ENCODE data around the gene NENF.

Gene NENF

DNA sequence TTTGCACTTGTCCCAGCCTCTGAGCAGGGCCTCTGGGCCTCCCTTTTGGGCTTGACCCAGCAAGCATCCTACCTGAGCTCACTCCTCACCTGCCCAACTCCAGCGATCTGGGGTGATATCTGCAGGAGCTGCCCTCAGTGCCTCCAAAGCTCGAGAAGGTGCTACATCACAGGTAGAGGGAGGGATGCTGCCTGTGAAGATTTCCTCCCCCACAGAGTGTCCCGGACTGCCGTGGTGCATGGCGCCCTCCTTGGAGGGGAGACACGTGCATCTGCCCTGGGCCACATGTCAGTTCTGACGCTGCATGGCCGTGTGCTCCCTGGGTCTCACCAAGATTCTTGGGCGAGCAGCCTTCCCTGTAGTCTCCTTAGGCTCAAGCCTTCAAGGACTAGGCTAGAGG lies 27.7 kb downstream of the NENF start:
- Histone ChIP-seq H3K4me3 (ENCODE audit: low read length in 2 of 2) (no peak overlapping the region), H3K23ac (ENCODE audit: low read depth, low read length, poor library complexity) (no peak overlapping the region), H4K91ac (ENCODE audit: low read depth, low read length, poor library complexity) (no peak overlapping the region), H3K18ac (ENCODE audit: low read length) (peak overlapping the region; percentile 9), H2AFZ (ENCODE audit: low read length) (no peak overlapping the region), H3K4me1 (ENCODE audit: control insufficient read depth in 2 of 2, insufficient read depth in 1 of 2, low read depth in 1 of 2, low read length in 2 of 2) (peaks cover 2 to 12% of the 10 kb centered on the region in 2 donors), H3K4me2 (ENCODE audit: insufficient read depth, low read length, poor library complexity, severe bottlenecking) (no peak overlapping the region), H3K27me3 (ENCODE audit: control insufficient read depth in 3 of 3, insufficient read depth in 3 of 3, low read depth in 1 of 3, low read length in 3 of 3) (peaks cover 0 to 1% (median 0%) of the 10 kb centered on the region in 3 experiments), H3K4ac (ENCODE audit: low read length) (no peak overlapping the region), H2BK15ac (ENCODE audit: low read length) (peak overlapping the region; percentile 55), H3K14ac (ENCODE audit: low read length) (no peak overlapping the region), H2BK120ac (ENCODE audit: low read depth, low read length) (no peak overlapping the region), H3K79me1 (ENCODE audit: low read depth, low read length) (no peaks in the 10 kb centered on the region), H3K27ac (replicated peaks; ENCODE audit: low read length) (no peak overlapping the region), H2AK5ac (ENCODE audit: low read depth, low read length) (peak overlapping the region; percentile 34), H3K9ac (ENCODE audit: low read depth, low read length, poor library complexity) (no peak overlapping the region), H2BK5ac (ENCODE audit: low read length) (no peak overlapping the region), H4K8ac (ENCODE audit: low read depth, low read length) (no peak overlapping the region), H3K36me3 (replicated peaks in 1 of 2; ENCODE audit: control insufficient read depth in 2 of 2, insufficient read depth in 2 of 2, low read length in 2 of 2) (no peaks in the 10 kb centered on the region), H3K9me3 (replicated peaks in 1 of 2; ENCODE audit: control insufficient read depth in 2 of 2, insufficient read depth in 1 of 2, low read depth in 1 of 2, low read length in 2 of 2) (no peaks in the 10 kb centered on the region), H2BK12ac (ENCODE audit: low read length) (no peak overlapping the region)
- DNase-seq (ENCODE audit: low spot score): no peak
- no CpG with 5 or more reads among the region's 9 CpGs for WGBS, 2 donors (ENCODE audit: extremely low coverage in 2 of 2, insufficient read length in 2 of 2, insufficient replicate concordance in 1 of 2)

DNA sequence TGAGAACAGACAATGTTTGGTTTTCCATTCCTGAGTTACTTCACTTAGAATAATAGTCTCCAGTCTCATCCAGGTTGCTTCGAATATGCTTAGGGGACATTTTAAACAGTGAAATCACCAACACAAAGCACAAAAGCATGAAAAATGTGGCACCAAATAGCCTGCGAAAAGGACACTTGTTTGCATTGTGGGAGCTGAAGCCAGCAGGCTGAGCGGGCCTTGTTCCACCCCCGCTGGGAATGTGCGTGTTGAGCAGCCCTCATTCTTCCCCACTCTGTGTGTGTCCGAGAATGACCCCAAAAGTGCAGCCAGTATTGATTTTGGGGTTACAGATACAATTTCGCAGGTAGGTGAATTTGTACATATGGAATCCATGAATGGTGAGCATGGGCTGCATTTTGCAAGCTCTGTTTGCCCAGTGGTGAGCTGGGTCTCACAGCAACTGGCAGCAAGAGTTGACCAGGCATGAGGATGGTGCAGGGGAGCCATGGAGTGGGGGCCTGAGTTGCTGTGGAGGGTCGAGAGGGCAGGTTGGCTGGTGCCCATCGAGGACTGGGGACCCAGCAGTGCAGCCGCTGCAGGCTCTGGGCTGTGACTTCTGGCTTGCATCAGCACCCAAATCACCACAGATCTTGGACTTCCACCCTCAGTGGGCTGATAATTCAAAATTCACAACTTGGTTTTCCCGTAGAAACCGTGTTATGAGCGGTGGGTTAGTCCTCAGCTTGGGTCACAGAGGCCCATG lies 29.4 kb downstream of the NENF start:
- Histone ChIP-seq H3K23ac (ENCODE audit: low read depth, low read length, poor library complexity) (peak overlapping the region; percentile 81), H3K79me1 (ENCODE audit: low read depth, low read length) (no peaks in the 10 kb centered on the region), H2BK15ac (ENCODE audit: low read length) (peak overlapping the region; percentile 32), H2AK5ac (ENCODE audit: low read depth, low read length) (peak overlapping the region; percentile 61), H3K18ac (ENCODE audit: low read length) (peak overlapping the region; percentile 62), H4K91ac (ENCODE audit: low read depth, low read length, poor library complexity) (no peak overlapping the region), H3K27ac (replicated peaks; ENCODE audit: low read length) (no peak overlapping the region), H3K4me1 (ENCODE audit: control insufficient read depth in 2 of 2, insufficient read depth in 1 of 2, low read depth in 1 of 2, low read length in 2 of 2) (peaks cover 2 to 12% of the 10 kb centered on the region in 2 donors), H3K4me2 (ENCODE audit: insufficient read depth, low read length, poor library complexity, severe bottlenecking) (no peak overlapping the region), H2BK12ac (ENCODE audit: low read length) (peak overlapping the region; percentile 36), H3K4me3 (ENCODE audit: low read length in 2 of 2) (no peak overlapping the region), H3K14ac (ENCODE audit: low read length) (no peak overlapping the region), H3K27me3 (ENCODE audit: control insufficient read depth in 3 of 3, insufficient read depth in 3 of 3, low read depth in 1 of 3, low read length in 3 of 3) (peaks cover 0 to 3% (median 0%) of the 10 kb centered on the region in 3 experiments), H3K9me3 (replicated peaks in 1 of 2; ENCODE audit: control insufficient read depth in 2 of 2, insufficient read depth in 1 of 2, low read depth in 1 of 2, low read length in 2 of 2) (no peaks in the 10 kb centered on the region), H2AFZ (ENCODE audit: low read length) (no peak overlapping the region), H2BK120ac (ENCODE audit: low read depth, low read length) (no peak overlapping the region), H3K9ac (ENCODE audit: low read depth, low read length, poor library complexity) (peak overlapping the region; percentile 60), H3K4ac (ENCODE audit: low read length) (no peak overlapping the region), H2BK5ac (ENCODE audit: low read length) (peak overlapping the region; percentile 2), H4K8ac (ENCODE audit: low read depth, low read length) (peak overlapping the region; percentile 87), H3K36me3 (replicated peaks in 1 of 2; ENCODE audit: control insufficient read depth in 2 of 2, insufficient read depth in 2 of 2, low read length in 2 of 2) (no peaks in the 10 kb centered on the region)
- no CpG with 5 or more reads among the region's 13 CpGs for WGBS, 2 donors (ENCODE audit: extremely low coverage in 2 of 2, insufficient read length in 2 of 2, insufficient replicate concordance in 1 of 2)
- DNase-seq (ENCODE audit: low spot score): no peak

DNA sequence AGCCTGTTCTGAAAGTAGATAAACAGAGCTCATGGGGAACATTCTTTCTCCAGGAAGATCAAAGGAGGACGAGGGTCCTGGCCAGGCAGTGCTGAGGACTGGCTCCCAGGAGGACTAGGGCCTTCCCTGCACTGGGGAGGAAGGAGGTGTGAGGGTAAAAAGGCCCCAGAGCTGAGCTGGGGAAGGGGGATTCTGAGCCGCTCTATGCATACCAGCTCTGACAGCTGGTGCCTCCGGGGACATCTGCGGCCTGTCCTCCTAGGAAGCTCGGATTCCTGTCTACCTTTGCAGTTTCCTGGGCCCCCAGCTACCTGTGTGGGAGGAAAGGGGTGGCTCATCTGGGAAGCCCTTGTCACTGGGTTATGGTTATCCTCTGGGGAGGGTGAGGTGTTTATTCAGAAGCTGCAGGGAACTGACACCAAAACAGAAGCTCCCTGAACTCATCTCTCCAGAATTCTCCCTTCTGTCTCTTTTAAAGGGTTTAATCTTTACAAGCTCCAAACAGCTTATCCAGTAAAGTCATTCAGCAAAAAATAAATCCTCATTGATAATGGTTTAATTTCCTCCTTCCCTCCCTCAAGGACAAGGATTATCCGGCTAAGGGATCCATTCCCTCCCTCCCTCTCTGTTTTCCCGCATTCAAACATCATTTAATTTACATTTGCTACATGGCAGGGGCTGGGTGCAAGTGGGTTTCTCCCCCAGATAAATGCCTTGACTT lies 31.0 kb downstream of the NENF start:
- H3K4me3 ChIP-seq (ENCODE audit: low read length in 2 of 2): no peak overlapping the region
- H3K27me3 ChIP-seq (ENCODE audit: control insufficient read depth in 3 of 3, insufficient read depth in 3 of 3, low read depth in 1 of 3, low read length in 3 of 3): peaks cover 0 to 3% (median 0%) of the 10 kb centered on the region in 3 experiments
- peak overlapping the region; percentile 3 for H3K18ac ChIP-seq (ENCODE audit: low read length)
- H3K23ac ChIP-seq (ENCODE audit: low read depth, low read length, poor library complexity): peak overlapping the region; percentile 11
- no peak overlapping the region for H2BK12ac ChIP-seq (ENCODE audit: low read length)
- H3K27ac ChIP-seq (replicated peaks; ENCODE audit: low read length): no peak overlapping the region
- no CpG with 5 or more reads among the region's 7 CpGs for WGBS, 2 donors (ENCODE audit: extremely low coverage in 2 of 2, insufficient read length in 2 of 2, insufficient replicate concordance in 1 of 2)
- H3K4ac ChIP-seq (ENCODE audit: low read length): no peak overlapping the region
- no peaks in the 10 kb centered on the region for H3K79me1 ChIP-seq (ENCODE audit: low read depth, low read length)
- no peak overlapping the region for H2AK5ac ChIP-seq (ENCODE audit: low read depth, low read length)
- no peak overlapping the region for H2BK120ac ChIP-seq (ENCODE audit: low read depth, low read length)
- H4K8ac ChIP-seq (ENCODE audit: low read depth, low read length): no peak overlapping the region
- H3K4me1 ChIP-seq (ENCODE audit: control insufficient read depth in 2 of 2, insufficient read depth in 1 of 2, low read depth in 1 of 2, low read length in 2 of 2): peaks cover 2 to 12% of the 10 kb centered on the region in 2 donors
- no peak overlapping the region for H2BK15ac ChIP-seq (ENCODE audit: low read length)
- no peaks in the 10 kb centered on the region for H3K9me3 ChIP-seq (replicated peaks in 1 of 2; ENCODE audit: control insufficient read depth in 2 of 2, insufficient read depth in 1 of 2, low read depth in 1 of 2, low read length in 2 of 2)
- peak overlapping the region; percentile 6 for H2AFZ ChIP-seq (ENCODE audit: low read length)
- no peak for DNase-seq (ENCODE audit: low spot score)
- H4K91ac ChIP-seq (ENCODE audit: low read depth, low read length, poor library complexity): no peak overlapping the region
- H3K36me3 ChIP-seq (replicated peaks in 1 of 2; ENCODE audit: control insufficient read depth in 2 of 2, insufficient read depth in 2 of 2, low read length in 2 of 2): no peaks in the 10 kb centered on the region
- H3K4me2 ChIP-seq (ENCODE audit: insufficient read depth, low read length, poor library complexity, severe bottlenecking): no peak overlapping the region
- no peak overlapping the region for H2BK5ac ChIP-seq (ENCODE audit: low read length)
- H3K14ac ChIP-seq (ENCODE audit: low read length): no peak overlapping the region
- no peak overlapping the region for H3K9ac ChIP-seq (ENCODE audit: low read depth, low read length, poor library complexity)

DNA sequence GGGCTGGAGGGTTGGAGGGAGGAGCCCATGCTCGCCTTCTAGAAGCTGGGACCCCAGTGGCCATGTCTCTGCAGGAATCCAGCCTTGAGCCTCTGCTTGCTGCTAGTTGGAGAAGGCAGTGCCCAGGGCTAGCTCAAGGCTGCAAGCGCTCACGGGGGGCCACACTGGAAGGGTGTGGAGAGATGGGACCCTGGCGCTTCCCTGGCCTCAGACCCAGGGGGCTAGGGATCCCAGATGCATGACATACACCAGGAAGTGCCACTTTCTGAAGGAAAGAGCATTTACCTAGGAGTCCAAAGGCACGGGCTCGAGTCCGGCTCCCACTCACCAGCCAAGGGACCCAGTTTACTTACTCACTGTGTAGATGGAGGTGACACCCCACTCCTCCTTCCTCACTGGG lies 32.6 kb downstream of the NENF start:
- H3K4ac ChIP-seq (ENCODE audit: low read length): no peak overlapping the region
- peaks cover 2 to 12% of the 10 kb centered on the region in 2 donors for H3K4me1 ChIP-seq (ENCODE audit: control insufficient read depth in 2 of 2, insufficient read depth in 1 of 2, low read depth in 1 of 2, low read length in 2 of 2)
- no peak overlapping the region for H2BK12ac ChIP-seq (ENCODE audit: low read length)
- DNase-seq (ENCODE audit: low spot score): no peak
- no peak overlapping the region for H3K14ac ChIP-seq (ENCODE audit: low read length)
- H2AFZ ChIP-seq (ENCODE audit: low read length): no peak overlapping the region
- H2BK120ac ChIP-seq (ENCODE audit: low read depth, low read length): no peak overlapping the region
- H3K4me2 ChIP-seq (ENCODE audit: insufficient read depth, low read length, poor library complexity, severe bottlenecking): no peak overlapping the region
- no peak overlapping the region for H3K4me3 ChIP-seq (ENCODE audit: low read length in 2 of 2)
- no peak overlapping the region for H2BK15ac ChIP-seq (ENCODE audit: low read length)
- peaks cover 0 to 6% (median 0%) of the 10 kb centered on the region in 3 experiments for H3K27me3 ChIP-seq (ENCODE audit: control insufficient read depth in 3 of 3, insufficient read depth in 3 of 3, low read depth in 1 of 3, low read length in 3 of 3)
- H2AK5ac ChIP-seq (ENCODE audit: low read depth, low read length): no peak overlapping the region
- WGBS, 2 donors (ENCODE audit: extremely low coverage in 2 of 2, insufficient read length in 2 of 2, insufficient replicate concordance in 1 of 2): no CpG with 5 or more reads among the region's 7 CpGs
- H4K8ac ChIP-seq (ENCODE audit: low read depth, low read length): no peak overlapping the region
- no peak overlapping the region for H3K9ac ChIP-seq (ENCODE audit: low read depth, low read length, poor library complexity)
- peak overlapping the region; percentile 55 for H3K18ac ChIP-seq (ENCODE audit: low read length)
- H3K79me1 ChIP-seq (ENCODE audit: low read depth, low read length): no peaks in the 10 kb centered on the region
- peak overlapping the region; percentile 61 for H4K91ac ChIP-seq (ENCODE audit: low read depth, low read length, poor library complexity)
- H2BK5ac ChIP-seq (ENCODE audit: low read length): no peak overlapping the region
- H3K36me3 ChIP-seq (replicated peaks in 1 of 2; ENCODE audit: control insufficient read depth in 2 of 2, insufficient read depth in 2 of 2, low read length in 2 of 2): no peaks in the 10 kb centered on the region
- H3K9me3 ChIP-seq (replicated peaks in 1 of 2; ENCODE audit: control insufficient read depth in 2 of 2, insufficient read depth in 1 of 2, low read depth in 1 of 2, low read length in 2 of 2): no peaks in the 10 kb centered on the region
- no peak overlapping the region for H3K23ac ChIP-seq (ENCODE audit: low read depth, low read length, poor library complexity)
- H3K27ac ChIP-seq (replicated peaks; ENCODE audit: low read length): no peak overlapping the region

Data from neuronal stem cell (in vitro differentiated cells).